H1 (cell line): Measurements from ENCODE around the gene NPTN. TPM values are rescaled to one million over a fixed set of nuclear protein-coding genes. Genes with fewer than 3 reads are reported as not detected.

Experiments
- CTCF ChIA-PET: fragments of 300-600 bp; sonication (Branson Sonifier 250); formaldehyde crosslinking; loops from one replicate; lab custom pipeline; 2021; ENCODE audit not compliant: partially characterized antibody; lab: Charles Lee
- POLR2A ChIA-PET: fragments of 300-600 bp; sonication (Branson Sonifier 250); formaldehyde crosslinking; loops from one replicate; lab custom pipeline; 2021; ENCODE audit warnings: inconsistent platforms; ENCODE audit not compliant: partially characterized antibody; lab: Charles Lee
- DNase-seq, 2 experiments: peaks; one replicate each; pipeline versions ENCODE4 v3.0.0 to v3.0.0-alpha.2; 2010 to 2022; ENCODE audit warnings: low spot score in 2 of 2, low read depth in 1 of 2, mixed read lengths in 1 of 2
- FAIRE-seq: peaks from 2 replicates; lab custom pipeline; 2011; peaks lifted over from hg19 to GRCh38; lab: Jason Lieb, UNC
- H2AFZ ChIP-seq: 2 replicates; pipeline ENCODE4 v1.8.1; 2012; ENCODE audit warnings: low read length, inconsistent platforms
- H2AK5ac ChIP-seq: 2 replicates; pipeline ENCODE4 v1.6.1; 2013; ENCODE audit warnings: low read depth, low read length
- H2BK120ac ChIP-seq: replicated peaks from 2 replicates; pipeline ENCODE3; 2013; ENCODE audit warnings: low read depth, low read length, inconsistent platforms
- H2BK12ac ChIP-seq: 2 replicates; pipeline ENCODE4 v1.6.1; 2013; ENCODE audit warnings: low read depth, low read length
- H2BK15ac ChIP-seq: 2 replicates; pipeline ENCODE4 v1.6.1; 2013; ENCODE audit warnings: low read length
- H2BK20ac ChIP-seq: 2 replicates; pipeline ENCODE4 v1.6.1; 2013; ENCODE audit warnings: low read length
- H2BK5ac ChIP-seq: 2 replicates; pipeline ENCODE4 v1.6.1; 2013; ENCODE audit warnings: low read depth, low read length
- H3K14ac ChIP-seq: 2 replicates; pipeline ENCODE4 v1.6.1; 2013; ENCODE audit warnings: inconsistent platforms; ENCODE audit not compliant: insufficient read length
- H3K18ac ChIP-seq: 2 replicates; pipeline ENCODE4 v1.6.1; 2013; ENCODE audit warnings: low read length; ENCODE audit errors: extremely low read depth
- H3K23ac ChIP-seq: 2 replicates; pipeline ENCODE4 v1.6.1; 2013; ENCODE audit warnings: inconsistent platforms; ENCODE audit not compliant: insufficient read length
- H3K23me2 ChIP-seq: 2 replicates; pipeline ENCODE4 v1.6.1; 2013; ENCODE audit warnings: low read depth, low read length
- H3K27ac ChIP-seq: 2 replicates; pipeline ENCODE4 v1.6.1; 2011; ENCODE audit warnings: low read depth, low read length, inconsistent platforms
- H3K27me3 ChIP-seq, 4 experiments: replicated peaks in 1 of 4; 1 replicate in 1 of 4; 2 replicates in 3 of 4; pipeline versions ENCODE4 v1.6.1 to v1.8.1; 2011 to 2013; ENCODE audit warnings: low read length in 3 of 4, mild to moderate bottlenecking in 3 of 4, inconsistent platforms in 2 of 4, mixed read lengths in 2 of 4, moderate library complexity in 1 of 4; ENCODE audit not compliant: control insufficient read depth in 3 of 4, insufficient read depth in 3 of 4; ENCODE audit errors: extremely low read depth in 1 of 4
- H3K36me3 ChIP-seq, 4 experiments: 2 replicates each; pipeline versions ENCODE4 v1.6.1 to v1.8.1; 2011 to 2013; ENCODE audit warnings: mild to moderate bottlenecking in 4 of 4, low read length in 3 of 4, moderate library complexity in 2 of 4, control low read depth in 1 of 4, inconsistent platforms in 1 of 4; ENCODE audit not compliant: insufficient read depth in 4 of 4, control insufficient read depth in 2 of 4
- H3K4ac ChIP-seq: replicated peaks from 2 replicates; pipeline ENCODE3; 2013; ENCODE audit warnings: low read length, low read depth, mixed read lengths, inconsistent platforms; ENCODE audit not compliant: insufficient read length
- H3K4me1 ChIP-seq, 4 experiments: replicated peaks in 1 of 4; 1 replicate in 1 of 4; 2 replicates in 3 of 4; pipeline versions ENCODE4 v1.6.1 to v1.8.1; 2011 to 2013; ENCODE audit warnings: low read length in 3 of 4, inconsistent platforms in 2 of 4, mixed read lengths in 1 of 4; ENCODE audit not compliant: insufficient read depth in 4 of 4, control insufficient read depth in 3 of 4
- H3K4me2 ChIP-seq, 2 experiments: 2 replicates each; pipeline versions ENCODE4 v1.6.1 to v1.8.1; 2011 to 2013; ENCODE audit warnings: low read depth in 2 of 2, low read length in 2 of 2, control low read depth in 1 of 2, inconsistent platforms in 1 of 2, mild to moderate bottlenecking in 1 of 2; ENCODE audit not compliant: insufficient read depth in 1 of 2
- H3K4me3 ChIP-seq, 4 experiments: fragments of 200-600, 300-600 bp in 1 of 4; sonication (generic), shearing (Covaris generic), sonication (Bioruptor Twin) in 1 of 4; 2 replicates each; pipeline versions ENCODE4 v1.5.1 to v1.8.1; 2011 to 2016; ENCODE audit warnings: low read length in 4 of 4, low read depth in 3 of 4, control low read depth in 2 of 4, inconsistent platforms in 2 of 4, mild to moderate bottlenecking in 2 of 4, mixed read lengths in 1 of 4, moderate library complexity in 1 of 4; ENCODE audit not compliant: insufficient read depth in 2 of 4; ENCODE audit errors: extremely low read depth in 1 of 4
- H3K56ac ChIP-seq: replicated peaks from 2 replicates; pipeline ENCODE3; 2013; ENCODE audit warnings: low read depth, mild to moderate bottlenecking, mixed read lengths, low read length, inconsistent platforms; ENCODE audit not compliant: insufficient read length
- H3K79me1 ChIP-seq: 2 replicates; pipeline ENCODE4 v1.6.1; 2013; ENCODE audit warnings: low read depth, low read length, control low read depth
- H3K79me2 ChIP-seq, 2 experiments: 2 replicates each; pipeline versions ENCODE4 v1.6.1 to v1.8.1; 2012 to 2013; ENCODE audit warnings: low read length in 2 of 2, mild to moderate bottlenecking in 2 of 2, inconsistent platforms in 1 of 2; ENCODE audit not compliant: insufficient read depth in 2 of 2, control insufficient read depth in 1 of 2
- H3K9ac ChIP-seq, 4 experiments: replicated peaks in 1 of 4; 1 replicate in 1 of 4; 2 replicates in 3 of 4; pipeline versions ENCODE4 v1.6.1 to v1.8.1; 2011 to 2013; ENCODE audit warnings: low read depth in 3 of 4, low read length in 3 of 4, control low read depth in 2 of 4, mild to moderate bottlenecking in 2 of 4, moderate library complexity in 2 of 4, inconsistent platforms in 1 of 4; ENCODE audit errors: extremely low read depth in 1 of 4
- H3K9me3 ChIP-seq, 2 experiments: 2 replicates each; pipeline versions ENCODE4 v1.6.1 to v1.8.1; 2012 to 2013; ENCODE audit warnings: mild to moderate bottlenecking in 2 of 2, moderate library complexity in 2 of 2, control low read depth in 1 of 2, inconsistent platforms in 1 of 2, low read depth in 1 of 2, low read length in 1 of 2, mixed read lengths in 1 of 2; ENCODE audit not compliant: insufficient read depth in 2 of 2
- H4K20me1 ChIP-seq, 2 experiments: replicated peaks in 1 of 2; 2 replicates each; pipeline versions ENCODE3 to v1.8.1; 2011 to 2013; ENCODE audit warnings: inconsistent platforms in 2 of 2, low read length in 2 of 2, mild to moderate bottlenecking in 1 of 2; ENCODE audit not compliant: insufficient read depth in 2 of 2, control insufficient read depth in 1 of 2
- H4K5ac ChIP-seq: 2 replicates; pipeline ENCODE4 v1.6.1; 2013; ENCODE audit warnings: low read length, low read depth, mixed read lengths, inconsistent platforms; ENCODE audit not compliant: insufficient read length
- H4K8ac ChIP-seq: 2 replicates; pipeline ENCODE4 v1.8.0; 2013; ENCODE audit warnings: mild to moderate bottlenecking, moderate library complexity, low read length, inconsistent platforms; ENCODE audit not compliant: insufficient read depth; ENCODE audit errors: extremely low read depth
- H4K91ac ChIP-seq: replicated peaks from 2 replicates; pipeline ENCODE3; 2013; ENCODE audit warnings: low read length, mixed read lengths, inconsistent platforms; ENCODE audit not compliant: insufficient read length
- BCL11A ChIP-seq, 2 experiments: IDR thresholded peaks; one replicate each; pipeline ENCODE4 v1.6.1; 2011; ENCODE audit warnings: low read depth in 2 of 2, low read length in 2 of 2, mild to moderate bottlenecking in 2 of 2
- FOSL1 ChIP-seq: IDR thresholded peaks from 2 replicates; pipeline ENCODE4 v1.6.1; 2011; ENCODE audit warnings: mild to moderate bottlenecking, low read depth, low read length, moderate library complexity; ENCODE audit not compliant: insufficient read depth
- RAD21 ChIP-seq, 2 experiments: IDR thresholded peaks in 1 of 2; conservative IDR thresholded peaks in 1 of 2; 2 replicates each; pipeline ENCODE4 v1.6.1; 2011; ENCODE audit warnings: low read depth in 2 of 2, low read length in 2 of 2, improper control_type of control experiment in 1 of 2, inconsistent platforms in 1 of 2, mild to moderate bottlenecking in 1 of 2, moderate library complexity in 1 of 2
- RNF2 ChIP-seq: fragments of 200-900, 300-1000 bp; sonication (generic); IDR thresholded peaks from 2 replicates; pipeline ENCODE4 v1.7.1; 2016; ENCODE audit warnings: borderline replicate concordance, low read depth, mild to moderate bottlenecking, antibody characterized with exemption, low read length; ENCODE audit not compliant: poor library complexity, severe bottlenecking; ENCODE audit errors: missing control alignments
- SRF ChIP-seq: IDR thresholded peaks from 2 replicates; pipeline ENCODE4 v1.6.1; 2011; ENCODE audit warnings: mild to moderate bottlenecking, low read depth, low read length, moderate library complexity
- SUZ12 ChIP-seq: fragments of 200-600 bp; sonication (generic); IDR thresholded peaks from 2 replicates; pipeline ENCODE4 v1.6.1; 2012; ENCODE audit warnings: mild to moderate bottlenecking, inconsistent platforms, low read length, moderate library complexity, mixed read lengths
- TAF7 ChIP-seq: optimal IDR thresholded peaks from 2 replicates; pipeline ENCODE3; 2011; ENCODE audit warnings: low read depth, mild to moderate bottlenecking, inconsistent platforms, low read length, moderate library complexity, borderline replicate concordance
- USF2 ChIP-seq: IDR thresholded peaks from 2 replicates; pipeline ENCODE4 v1.6.1; 2011; ENCODE audit warnings: low read length, improper control_type of control experiment
- WGBS, 2 experiments: shearing (Covaris generic) in 1 of 2; methylation state at CpG; one replicate each; pipeline versions ENCODE4 v1.1.6 to v1.1.7; 2013 to 2015; ENCODE audit warnings: low lambda C conversion rate in 2 of 2, mixed read lengths in 2 of 2, inconsistent platforms in 1 of 2, low coverage in 1 of 2, missing lambda C conversion rate in 1 of 2; ENCODE audit not compliant: insufficient replicate concordance in 2 of 2, insufficient coverage in 1 of 2, insufficient read length in 1 of 2; ENCODE audit errors: extremely low coverage in 1 of 2, missing lambda C conversion rate in 1 of 2; 5-methylcytosine and 5-hydroxymethylcytosine counted together
- polyA plus RNA-seq, 7 experiments: library from polyadenylated mRNA; depleted of rRNA in 3 of 7; stranded (reverse) in 5 of 7; unstranded in 2 of 7; fragments of >200 nt in 5 of 7; fragments of 200-250 nt in 2 of 7; gene quantifications; 1 replicate in 5 of 7; 2 replicates in 1 of 7; 4 replicates in 1 of 7; pipeline versions ENCODE4 v1.2.1 to v1.2.3, GENCODE V29; 2011 to 2013; ENCODE audit warnings: missing spikeins in 2 of 7, mixed read lengths in 2 of 7
- total RNA-seq: library from RNA; stranded (reverse); fragmentation: NEBNext Ultra II Directional; extraction: Animal tissue kit (Norgen Biotek cat#: 25700); gene quantifications from 2 replicates; pipeline ENCODE4 v1.2.1, GENCODE V29; 2021

The NPTN gene
- total and polyA plus RNA-seq, 2 of the 8 experiments (the other 6 are each of a cell fraction or from before 2014, with no cell fraction given): 67.0 to 113 TPM

- H3K4me3 ChIP-seq: no peak overlapping the region
- no peak overlapping the region for H2AK5ac ChIP-seq
- no peak overlapping the region for H3K56ac ChIP-seq
- no peak overlapping the region for H4K8ac ChIP-seq
- peaks cover 14% of the 10 kb centered on the region for H3K79me1 ChIP-seq
- no peaks in the 10 kb centered on the region for H3K9me3 ChIP-seq
- H3K4ac ChIP-seq: no peak overlapping the region
- FAIRE-seq (no peak), DNase-seq (no peak)
- no peak overlapping the region for H3K4me2 ChIP-seq
- no peak overlapping the region for H2BK120ac ChIP-seq
- ChIA-PET POLR2A (interaction anchor here (9.2 kb wide), 1 partner anchor 15 kb away, joined by 93 read pairs; no protein-coding TSS in a partner anchor), CTCF (interaction anchor here (0.6 to 15.1 kb wide), 5 partner anchors 10 to 718 kb away, joined by 3 to 496 read pairs (median 8); partner anchors contain the start of gene NPTN)
- H2BK15ac ChIP-seq: peak overlapping the region; percentile 68; the same call in 1 of the 2 replicates
- H3K79me2 ChIP-seq: peaks cover 13 to 21% of the 10 kb centered on the region in 2 experiments
- H4K91ac ChIP-seq: no peak overlapping the region
- H3K36me3 ChIP-seq: no peaks in the 10 kb centered on the region
- H4K20me1 ChIP-seq: peaks cover 11 to 14% of the 10 kb centered on the region in 2 experiments
- no peak overlapping the region for H3K14ac ChIP-seq
- peaks cover 7% of the 10 kb centered on the region for H3K23me2 ChIP-seq
- peaks cover 2 to 15% (median 9%) of the 10 kb centered on the region in 4 experiments; a peak in 3 of 7 replicates for H3K4me1 ChIP-seq
- H3K18ac ChIP-seq: no peak overlapping the region
- no peak overlapping the region for H2BK5ac ChIP-seq
- 89% methylated on average over 3 of the region's 3 CpGs; no CpG with 5 or more reads in 1 of the 2 experiments for WGBS, 2 experiments
- no peak overlapping the region for H3K23ac ChIP-seq
- no peak overlapping the region for H2BK20ac ChIP-seq
- H4K5ac ChIP-seq: no peak overlapping the region
- no peaks in the 10 kb centered on the region for H3K27me3 ChIP-seq
- no peak overlapping the region for H3K9ac ChIP-seq
- no peak overlapping the region for H3K27ac ChIP-seq
- no peak overlapping the region for H2AFZ ChIP-seq
- no peak overlapping the region for H2BK12ac ChIP-seq
- TF ChIP-seq FOSL1: no peak
- no peak for TF ChIP-seq USF2
- TF ChIP-seq TAF7: no peak
- TF ChIP-seq SUZ12: no peak
- no peak for TF ChIP-seq SRF
- TF ChIP-seq RNF2: no peak
- TF ChIP-seq BCL11A (IDR thresholded peaks at IDR 0.05; ENCODE audit: low read depth in 2 of 2, low read length in 2 of 2): no peak
- no peak for TF ChIP-seq RAD21 (IDR thresholded peaks at IDR 0.05 in 1 of 2, conservative IDR thresholded peaks at IDR 0.05 in 1 of 2; ENCODE audit: low read depth in 2 of 2, low read length in 2 of 2)
Measured at GRCh38 chr15:73681856-73682599, 48.8 kb upstream of the NPTN start.
